Upper lobe of right lung (tissue), 1 donor: ENCODE data around the gene RPS3. TPM values are rescaled to one million over a fixed set of nuclear protein-coding genes. Genes with fewer than 3 reads are reported as not detected.
A peak's percentile ranks its signal among the peaks of the same experiment; 100 is the strongest.

Experiments used
- ATAC-seq: fragments of 200-7000 bp; cut with Tn5 transposase; one replicate; pipeline ENCODE4 v1.9.1; 2020; ENCODE audit warnings: mild to moderate bottlenecking, moderate library complexity
- DNase-seq: peaks from one replicate; pipeline ENCODE4 v3.0.0-alpha.2; 2020
- H3K27ac ChIP-seq: fragments of 200-600 bp; one replicate; pipeline ENCODE4 v1.8.0; 2022
- H3K27me3 ChIP-seq: fragments of 200-600 bp; one replicate; pipeline ENCODE4 v1.8.0; 2022; ENCODE audit warnings: mild to moderate bottlenecking
- H3K36me3 ChIP-seq: fragments of 200-600 bp; one replicate; pipeline ENCODE4 v1.8.0; 2022
- H3K4me1 ChIP-seq: fragments of 200-600 bp; one replicate; pipeline ENCODE4 v1.8.0; 2022
- H3K4me3 ChIP-seq: fragments of 200-600 bp; one replicate; pipeline ENCODE4 v1.8.0; 2022; ENCODE audit warnings: mild to moderate bottlenecking
- H3K9me3 ChIP-seq: fragments of 200-600 bp; one replicate; pipeline ENCODE4 v1.8.0; 2022
- CTCF ChIP-seq: fragments of 200-600 bp; IDR thresholded peaks from one replicate; pipeline ENCODE4 v1.8.0; 2022; ENCODE audit warnings: antibody characterized with exemption
- intact Hi-C: fragments of 100-400 bp; cut with DNase I; formaldehyde crosslinking; loops from one replicate; pipeline ENCODE4 v1.11.0; 2022
- total RNA-seq: library from RNA; stranded (reverse); fragmentation: NEBNext Ultra II Directional; extraction: Animal tissue kit (Norgen Biotek cat#: 25700); gene quantifications from one replicate; pipeline ENCODE4 v1.2.1, GENCODE V29; 2021
- donor health status: DM: no; HTN: yes; CAD: no; lungs with severe emphysema.

The RPS3 gene
- total RNA-seq, 1 donor from 2014 or later = 1,778 TPM

GRCh38 chr11:75394085-75394840 lies 5.1 kb upstream of the RPS3 start:
- intact Hi-C loops = no loop called here
- TF ChIP-seq CTCF = no peak

GRCh38 chr11:75398906-75399305 lies 412 bp upstream of the RPS3 start:
- Histone ChIP-seq H3K27me3 (no peaks in the 10 kb centered on the region), H3K4me1 (peaks cover 27% of the 10 kb centered on the region), H3K9me3 (no peaks in the 10 kb centered on the region), H3K27ac (no peak overlapping the region), H3K4me3 (no peak overlapping the region), H3K36me3 (peaks cover 34% of the 10 kb centered on the region)
- no peak for TF ChIP-seq CTCF
- DNase-seq (peak; percentile 36), ATAC-seq (no peak)
- intact Hi-C loops = no loop called here

More at GRCh38 chr11:75394085-75394840, 5.1 kb upstream of the RPS3 start:
- Histone ChIP-seq H3K27me3 (no peaks in the 10 kb centered on the region), H3K4me1 (no peaks in the 10 kb centered on the region), H3K27ac (no peak overlapping the region), H3K4me3 (no peak overlapping the region), H3K36me3 (no peaks in the 10 kb centered on the region), H3K9me3 (no peaks in the 10 kb centered on the region)
- peak; percentile 5 for DNase-seq
- no peak for ATAC-seq

GRCh38 chr11:75400146-75400865 lies 988 bp downstream of the RPS3 start:
- Histone ChIP-seq H3K27me3 (no peaks in the 10 kb centered on the region), H3K4me3 (peak overlapping the region; percentile 83), H3K9me3 (no peaks in the 10 kb centered on the region), H3K4me1 (peaks cover 27% of the 10 kb centered on the region), H3K36me3 (peaks cover 48% of the 10 kb centered on the region), H3K27ac (peak overlapping the region; percentile 96)
- TF ChIP-seq CTCF = no peak
- intact Hi-C loops = no loop called here
- DNase-seq = peak; percentile 6
- no peak for ATAC-seq

- Histone ChIP-seq H3K27me3 (no peaks in the 10 kb centered on the region), H3K27ac (no peak overlapping the region), H3K9me3 (no peaks in the 10 kb centered on the region), H3K36me3 (peaks cover 67% of the 10 kb centered on the region), H3K4me1 (peaks cover 27% of the 10 kb centered on the region), H3K4me3 (no peak overlapping the region)
- intact Hi-C loops = no loop called here
- TF ChIP-seq CTCF = no peak
- no peak for DNase-seq
- ATAC-seq = no peak
Measured at GRCh38 chr11:75402002-75402773, 2.9 kb downstream of the RPS3 start.

- DNase-seq (no peak), ATAC-seq (no peak)
- Histone ChIP-seq H3K27ac (no peak overlapping the region), H3K4me3 (no peak overlapping the region), H3K27me3 (no peaks in the 10 kb centered on the region), H3K4me1 (peaks cover 27% of the 10 kb centered on the region), H3K9me3 (no peaks in the 10 kb centered on the region), H3K36me3 (peaks cover 68% of the 10 kb centered on the region)
- TF ChIP-seq CTCF = no peak
- intact Hi-C loops = no loop called here
Measured at GRCh38 chr11:75403037-75403436, 3.7 kb downstream of the RPS3 start.
